Esophagus squamous epithelium (tissue), 5 donors: ENCODE data around the gene BMPR1B. TPM values are rescaled to one million over a fixed set of nuclear protein-coding genes. Genes with fewer than 3 reads are reported as not detected.

Source experiments
- DNase-seq: peaks from one replicate; lab custom pipeline; 2025; lab: John Stamatoyannopoulos, UW
- H3K27ac ChIP-seq, 4 donors: fragments of 200-600 bp; sonication (generic); one replicate each; pipeline ENCODE4 v1.5.1; 2016 to 2019; ENCODE audit warnings: mild to moderate bottlenecking in 1 of 4
- H3K27me3 ChIP-seq, 4 donors: fragments of 200-600 bp; sonication (generic); 1 replicate in 3 of 4; 2 replicates in 1 of 4; pipeline versions ENCODE4 v1.5.1 to v1.6.0; 2017 to 2021; ENCODE audit warnings: antibody characterized with exemption in 1 of 4
- H3K36me3 ChIP-seq, 3 donors: fragments of 200-600 bp; sonication (generic); one replicate each; pipeline ENCODE4 v1.5.1; 2016 to 2019
- H3K4me1 ChIP-seq, 3 donors: fragments of 200-600 bp; sonication (generic); one replicate each; pipeline ENCODE4 v1.5.1; 2017 to 2019
- H3K4me3 ChIP-seq, 4 donors: fragments of 200-600 bp; sonication (generic); 1 replicate in 3 of 4; 2 replicates in 1 of 4; pipeline ENCODE4 v1.5.1; 2016 to 2019; ENCODE audit warnings: mild to moderate bottlenecking in 2 of 4, moderate library complexity in 1 of 4
- H3K9me3 ChIP-seq, 3 donors: fragments of 200-600 bp; sonication (generic); one replicate each; pipeline ENCODE4 v1.5.1; 2016 to 2019
- POLR2A ChIP-seq, 4 donors: fragments of 450-650 bp; IDR thresholded peaks; one replicate each; pipeline ENCODE4 v1.6.1; 2017; ENCODE audit warnings: antibody characterized with exemption in 4 of 4, mild to moderate bottlenecking in 4 of 4, moderate library complexity in 3 of 4
- WGBS, 2 donors: methylation state at CpG; one replicate each; pipeline ENCODE4 v1.1.5; 2018; 5-methylcytosine and 5-hydroxymethylcytosine counted together
- intact Hi-C: fragments of 100-400 bp; cut with DNase I; formaldehyde crosslinking; loops from one replicate; pipeline ENCODE4 v1.15.0; 2022
- total RNA-seq, 4 donors: library from RNA; depleted of rRNA; stranded (reverse); fragments of >200 nt; gene quantifications; one replicate each; pipeline ENCODE4 v1.1.0, GENCODE V29; 2016
- TF ChIP-seq, protein P1 (sequence below), 6 experiments: fragments of 450-650 bp in 4 of 6; fragments of 200-600 bp in 2 of 6; sonication (generic) in 2 of 6; IDR thresholded peaks; one replicate each; pipeline ENCODE4 v1.5.1; 2016 to 2019; ENCODE audit warnings: antibody characterized with exemption in 6 of 6, mild to moderate bottlenecking in 4 of 6, moderate library complexity in 4 of 6
- donor health status: DM: yes; HTN: yes; CAD: no.

The BMPR1B gene
- total RNA-seq, 4 donors from 2014 or later: 0.09 to 0.66 (median 0.38) TPM; not detected in 1

DNA sequence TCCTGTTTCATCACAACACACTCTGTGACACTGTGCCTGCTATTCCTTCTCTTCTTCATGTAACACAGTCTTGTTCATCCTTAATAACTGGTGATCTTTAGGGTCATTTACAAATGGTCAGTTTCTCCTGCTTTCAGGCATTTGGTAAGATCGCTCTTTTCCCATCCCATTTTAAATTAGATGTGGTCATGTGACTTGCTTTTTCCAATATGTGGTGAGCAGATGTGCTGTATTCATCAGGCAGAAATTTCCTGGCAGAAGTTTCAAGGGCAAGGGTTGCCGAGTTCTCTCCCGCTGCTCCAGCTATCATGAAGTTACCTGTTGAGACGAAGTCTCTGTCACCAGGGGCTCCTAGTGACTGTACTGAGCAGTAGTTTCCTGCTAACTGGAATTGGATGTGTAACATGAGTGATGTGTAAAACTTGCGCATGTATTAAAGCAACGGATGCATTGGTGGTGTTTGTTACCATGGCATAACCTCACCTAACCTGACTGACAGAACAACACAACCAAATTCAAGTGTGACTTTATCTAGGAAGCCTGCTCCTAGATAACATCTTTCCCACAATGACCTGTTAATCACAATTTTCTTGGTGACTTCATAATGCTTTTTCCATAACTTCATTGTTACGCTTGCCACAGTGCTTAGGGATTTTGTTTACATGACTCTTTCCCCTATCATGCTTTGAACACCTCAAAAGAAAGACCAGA, 29.5 kb upstream of the BMPR1B start:
- no peak for DNase-seq
- Histone ChIP-seq H3K27ac (no peak overlapping the region), H3K36me3 (no peaks in the 10 kb centered on the region), H3K9me3 (no peaks in the 10 kb centered on the region), H3K4me3 (no peak overlapping the region), H3K4me1 (no peaks in the 10 kb centered on the region), H3K27me3 (no peaks in the 10 kb centered on the region)
- TF ChIP-seq, protein P1, sequence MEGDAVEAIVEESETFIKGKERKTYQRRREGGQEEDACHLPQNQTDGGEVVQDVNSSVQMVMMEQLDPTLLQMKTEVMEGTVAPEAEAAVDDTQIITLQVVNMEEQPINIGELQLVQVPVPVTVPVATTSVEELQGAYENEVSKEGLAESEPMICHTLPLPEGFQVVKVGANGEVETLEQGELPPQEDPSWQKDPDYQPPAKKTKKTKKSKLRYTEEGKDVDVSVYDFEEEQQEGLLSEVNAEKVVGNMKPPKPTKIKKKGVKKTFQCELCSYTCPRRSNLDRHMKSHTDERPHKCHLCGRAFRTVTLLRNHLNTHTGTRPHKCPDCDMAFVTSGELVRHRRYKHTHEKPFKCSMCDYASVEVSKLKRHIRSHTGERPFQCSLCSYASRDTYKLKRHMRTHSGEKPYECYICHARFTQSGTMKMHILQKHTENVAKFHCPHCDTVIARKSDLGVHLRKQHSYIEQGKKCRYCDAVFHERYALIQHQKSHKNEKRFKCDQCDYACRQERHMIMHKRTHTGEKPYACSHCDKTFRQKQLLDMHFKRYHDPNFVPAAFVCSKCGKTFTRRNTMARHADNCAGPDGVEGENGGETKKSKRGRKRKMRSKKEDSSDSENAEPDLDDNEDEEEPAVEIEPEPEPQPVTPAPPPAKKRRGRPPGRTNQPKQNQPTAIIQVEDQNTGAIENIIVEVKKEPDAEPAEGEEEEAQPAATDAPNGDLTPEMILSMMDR (IDR thresholded peaks at IDR 0.05): no peak
- TF ChIP-seq POLR2A (IDR thresholded peaks at IDR 0.05): no peak
- WGBS, 2 donors: 84 to 86% methylated on average over 7 of the region's 7 CpGs
- intact Hi-C loops: no loop called here

DNA sequence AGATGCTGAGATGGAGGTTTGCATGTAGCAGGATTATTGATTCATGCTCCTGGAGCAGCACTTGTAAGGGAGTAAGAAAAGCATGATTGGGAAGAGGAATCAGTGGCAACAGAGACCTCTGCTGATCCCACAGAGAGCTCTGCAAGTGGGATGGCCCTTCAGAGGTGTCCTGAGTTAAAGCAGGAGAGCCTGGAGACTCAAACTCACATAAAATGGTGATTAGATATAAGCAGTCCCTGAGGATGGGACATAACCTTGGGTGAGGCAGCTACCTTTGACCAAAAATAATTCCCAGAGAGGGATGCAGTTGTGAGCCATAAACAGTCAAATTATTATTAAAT, 25.4 kb upstream of the BMPR1B start:
- no peak for TF ChIP-seq POLR2A (IDR thresholded peaks at IDR 0.05)
- TF ChIP-seq, protein P1 (IDR thresholded peaks at IDR 0.05): no peak
- Histone ChIP-seq H3K27me3 (no peaks in the 10 kb centered on the region), H3K27ac (no peak overlapping the region), H3K36me3 (no peaks in the 10 kb centered on the region), H3K4me1 (no peaks in the 10 kb centered on the region), H3K9me3 (no peaks in the 10 kb centered on the region), H3K4me3 (no peak overlapping the region)
- intact Hi-C loops: no loop called here
- DNase-seq: no peak

DNA sequence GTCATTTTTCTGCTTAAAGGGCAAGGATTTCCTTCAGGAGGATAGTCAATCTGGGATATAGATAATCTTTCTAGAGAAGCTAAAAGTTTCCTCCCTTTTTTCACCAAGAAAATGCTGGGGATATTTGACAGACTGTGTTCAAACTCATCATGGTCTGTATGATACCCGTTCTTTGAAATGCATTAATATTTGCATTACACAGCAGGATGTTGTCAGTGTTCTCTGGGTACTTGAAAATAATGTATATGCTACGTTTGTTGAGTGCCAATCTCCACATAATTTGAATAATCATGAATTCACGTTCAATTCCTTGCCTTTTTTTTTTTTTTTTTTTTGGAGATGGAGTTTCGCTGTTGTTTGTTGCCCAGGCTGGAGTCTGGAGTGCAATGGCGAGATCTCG, 18.0 kb upstream of the BMPR1B start:
- H3K36me3 ChIP-seq: no peaks in the 10 kb centered on the region
- 75 to 76% methylated on average over 6 of the region's 6 CpGs for WGBS, 2 donors
- H3K9me3 ChIP-seq: no peaks in the 10 kb centered on the region

DNA sequence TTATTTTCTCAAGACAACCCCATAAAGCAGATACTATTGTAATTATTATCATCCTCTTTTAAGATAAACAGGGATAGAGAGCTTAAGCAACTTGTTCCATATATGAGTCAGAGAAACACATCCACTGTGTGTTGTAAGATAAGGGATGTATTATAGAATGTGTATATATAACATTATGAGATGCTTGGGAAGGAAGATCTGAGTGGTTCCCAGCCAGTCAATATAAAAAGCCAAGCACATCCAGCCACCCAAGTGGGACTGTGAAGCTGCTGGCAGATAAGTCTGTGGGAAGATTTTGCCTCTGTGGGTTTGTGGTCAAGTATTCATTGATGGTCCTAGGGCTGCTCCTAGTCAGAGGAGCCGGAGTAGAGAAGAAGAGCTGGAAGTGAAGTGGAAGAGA, 16.5 kb upstream of the BMPR1B start:
- Histone ChIP-seq H3K4me3 (no peak overlapping the region), H3K36me3 (no peaks in the 10 kb centered on the region), H3K27me3 (peaks cover 0 to 19% (median 0%) of the 10 kb centered on the region in 4 donors), H3K9me3 (no peaks in the 10 kb centered on the region), H3K4me1 (no peaks in the 10 kb centered on the region), H3K27ac (no peak overlapping the region)
- TF ChIP-seq POLR2A (IDR thresholded peaks at IDR 0.05): no peak
- DNase-seq: no peak
- intact Hi-C loops: no loop called here
- 69 to 100% methylated on average over 1 of the region's 1 CpG for WGBS, 2 donors

More for the DNA sequence above, 18.0 kb upstream of the BMPR1B start:
- Histone ChIP-seq H3K27ac (no peak overlapping the region), H3K4me3 (no peak overlapping the region), H3K4me1 (no peaks in the 10 kb centered on the region), H3K27me3 (peaks cover 0 to 19% (median 0%) of the 10 kb centered on the region in 4 donors)
- no peak for DNase-seq
- intact Hi-C loops: no loop called here
- TF ChIP-seq POLR2A (IDR thresholded peaks at IDR 0.05): no peak
- TF ChIP-seq, protein P1 (IDR thresholded peaks at IDR 0.05): no peak

DNA sequence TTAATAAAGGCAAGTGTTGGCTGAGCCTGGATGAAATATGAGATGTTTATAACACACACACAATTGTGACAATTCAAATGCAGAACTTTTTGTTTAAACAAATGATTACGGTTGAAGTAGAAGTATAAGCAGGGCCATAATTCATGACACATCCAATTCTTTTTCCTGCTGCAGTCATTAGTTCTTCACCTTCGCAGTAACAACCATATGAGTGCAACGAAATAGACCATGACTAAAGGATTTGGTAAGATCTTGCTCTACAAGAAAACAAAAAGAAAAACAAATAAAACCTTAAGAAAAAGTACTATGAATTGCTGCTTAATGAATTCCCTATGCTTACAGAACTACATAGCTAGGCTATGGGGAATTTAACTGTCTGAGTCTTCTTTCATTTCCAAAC, 13.9 kb upstream of the BMPR1B start:
- Histone ChIP-seq H3K27me3 (peaks cover 0 to 24% (median 0%) of the 10 kb centered on the region in 4 donors), H3K9me3 (no peaks in the 10 kb centered on the region), H3K4me3 (no peak overlapping the region), H3K4me1 (no peaks in the 10 kb centered on the region), H3K36me3 (no peaks in the 10 kb centered on the region), H3K27ac (no peak overlapping the region)
- no peak for DNase-seq
- intact Hi-C loops: no loop called here
- TF ChIP-seq, protein P1 (IDR thresholded peaks at IDR 0.05): no peak
- no peak for TF ChIP-seq POLR2A (IDR thresholded peaks at IDR 0.05)
- 25 to 60% methylated on average over 3 of the region's 3 CpGs for WGBS, 2 donors
